ENCODE measurements around the gene HORMAD2. TPM values are rescaled to one million over a fixed set of nuclear protein-coding genes. Genes with fewer than 3 reads are reported as not detected.
A peak's percentile ranks its signal among the peaks of the same experiment; 100 is the strongest.

HORMAD2 gene
- total RNA-seq, 1 donor from 2014 or later: not detected

- H3K4me1 Mint-ChIP-seq (ENCODE audit: low read depth, unreplicated experiment): peaks cover 31% of the 10 kb centered on the region
Measured at GRCh38 chr22:30222321-30222720, 142.1 kb downstream of the HORMAD2 start.

DNA sequence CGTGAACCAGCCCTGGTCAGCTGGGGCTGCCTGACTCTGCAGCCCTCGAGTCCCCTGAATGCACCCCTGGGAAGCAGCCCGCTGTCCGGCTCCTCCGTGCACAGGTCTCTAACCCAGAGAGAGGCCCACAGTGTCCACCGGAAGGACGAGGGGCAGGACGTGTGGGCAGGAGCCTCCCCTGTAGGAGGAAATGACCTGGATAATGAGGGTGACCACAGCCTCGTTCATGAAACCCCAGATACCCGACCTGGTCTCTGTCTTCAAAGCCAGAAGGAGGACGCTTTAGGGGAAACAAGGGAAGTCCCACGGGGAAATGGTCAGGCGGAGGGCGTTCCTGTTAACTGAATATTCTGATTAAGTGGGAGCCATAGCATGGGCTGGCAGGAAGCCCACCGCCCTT is 143.0 kb downstream of the HORMAD2 start:
- Histone ChIP-seq H3K79me2 (ENCODE audit: insufficient read depth, low read length) (no peaks in the 10 kb centered on the region), H3K4me3 (ENCODE audit: insufficient read depth, low read depth, low read length) (no peak overlapping the region), H3K4me1 (ENCODE audit: insufficient read depth, low read length) (peaks cover 30% of the 10 kb centered on the region), H3K4me2 (ENCODE audit: low read length) (peak overlapping the region; percentile 5), H3K9ac (ENCODE audit: low read length) (peak overlapping the region; percentile 67), H2AFZ (ENCODE audit: low read depth, low read length) (peak overlapping the region; percentile 15), H3K27ac (ENCODE audit: low read depth, low read length) (peak overlapping the region; percentile 69), H3K27me3 (ENCODE audit: insufficient read depth, low read length) (no peaks in the 10 kb centered on the region), H4K20me1 (ENCODE audit: insufficient read depth, low read length) (no peaks in the 10 kb centered on the region), H3K36me3 (ENCODE audit: insufficient read depth, low read length) (no peaks in the 10 kb centered on the region), H3K9me3 (ENCODE audit: insufficient read depth, low read depth, low read length) (no peaks in the 10 kb centered on the region)
- FAIRE-seq (no peak), DNase-seq (ENCODE audit: low read depth) (no peak)
- no peak for TF ChIP-seq CTCF (IDR thresholded peaks at IDR 0.05; ENCODE audit: insufficient read depth, low read depth, low read length)
- no peak for TF ChIP-seq EZH2 (IDR thresholded peaks at IDR 0.05; ENCODE audit: insufficient read depth, low read length)
- peaks cover 2% of the 10 kb centered on the region for H3K27me3 Mint-ChIP-seq (ENCODE audit: low read depth, unreplicated experiment)
- peaks cover 38% of the 10 kb centered on the region for H3K4me1 Mint-ChIP-seq (ENCODE audit: low read depth, unreplicated experiment)
- H3K27ac Mint-ChIP-seq (ENCODE audit: unreplicated experiment): no peak overlapping the region
- no peak overlapping the region for H3K4me3 Mint-ChIP-seq (ENCODE audit: unreplicated experiment)
- no peaks in the 10 kb centered on the region for H3K36me3 Mint-ChIP-seq (ENCODE audit: low read depth, unreplicated experiment)
- no peaks in the 10 kb centered on the region for H3K9me3 Mint-ChIP-seq (ENCODE audit: unreplicated experiment)

More at GRCh38 chr22:30222321-30222720, 142.1 kb downstream of the HORMAD2 start:
- Histone ChIP-seq H3K4me2 (ENCODE audit: low read length) (no peak overlapping the region), H3K9me3 (ENCODE audit: insufficient read depth, low read depth, low read length) (no peaks in the 10 kb centered on the region), H3K27ac (ENCODE audit: low read depth, low read length) (no peak overlapping the region), H3K27me3 (ENCODE audit: insufficient read depth, low read length) (no peaks in the 10 kb centered on the region), H3K9ac (ENCODE audit: low read length) (no peak overlapping the region), H2AFZ (ENCODE audit: low read depth, low read length) (no peak overlapping the region), H3K4me1 (ENCODE audit: insufficient read depth, low read length) (peaks cover 29% of the 10 kb centered on the region), H3K36me3 (ENCODE audit: insufficient read depth, low read length) (no peaks in the 10 kb centered on the region), H3K4me3 (ENCODE audit: insufficient read depth, low read depth, low read length) (no peak overlapping the region), H3K79me2 (ENCODE audit: insufficient read depth, low read length) (no peaks in the 10 kb centered on the region), H4K20me1 (ENCODE audit: insufficient read depth, low read length) (no peaks in the 10 kb centered on the region)
- no peak for DNase-seq (ENCODE audit: low read depth)
- Mint-ChIP-seq H3K4me3 (ENCODE audit: unreplicated experiment) (no peak overlapping the region), H3K9me3 (ENCODE audit: unreplicated experiment) (no peaks in the 10 kb centered on the region), H3K27ac (ENCODE audit: unreplicated experiment) (no peak overlapping the region), H3K27me3 (ENCODE audit: low read depth, unreplicated experiment) (peaks cover 2% of the 10 kb centered on the region), H3K36me3 (ENCODE audit: low read depth, unreplicated experiment) (no peaks in the 10 kb centered on the region)
- TF ChIP-seq CTCF (IDR thresholded peaks at IDR 0.05; ENCODE audit: insufficient read depth, low read depth, low read length) (no peak), EZH2 (IDR thresholded peaks at IDR 0.05; ENCODE audit: insufficient read depth, low read length) (no peak)
- FAIRE-seq: no peak

DNA sequence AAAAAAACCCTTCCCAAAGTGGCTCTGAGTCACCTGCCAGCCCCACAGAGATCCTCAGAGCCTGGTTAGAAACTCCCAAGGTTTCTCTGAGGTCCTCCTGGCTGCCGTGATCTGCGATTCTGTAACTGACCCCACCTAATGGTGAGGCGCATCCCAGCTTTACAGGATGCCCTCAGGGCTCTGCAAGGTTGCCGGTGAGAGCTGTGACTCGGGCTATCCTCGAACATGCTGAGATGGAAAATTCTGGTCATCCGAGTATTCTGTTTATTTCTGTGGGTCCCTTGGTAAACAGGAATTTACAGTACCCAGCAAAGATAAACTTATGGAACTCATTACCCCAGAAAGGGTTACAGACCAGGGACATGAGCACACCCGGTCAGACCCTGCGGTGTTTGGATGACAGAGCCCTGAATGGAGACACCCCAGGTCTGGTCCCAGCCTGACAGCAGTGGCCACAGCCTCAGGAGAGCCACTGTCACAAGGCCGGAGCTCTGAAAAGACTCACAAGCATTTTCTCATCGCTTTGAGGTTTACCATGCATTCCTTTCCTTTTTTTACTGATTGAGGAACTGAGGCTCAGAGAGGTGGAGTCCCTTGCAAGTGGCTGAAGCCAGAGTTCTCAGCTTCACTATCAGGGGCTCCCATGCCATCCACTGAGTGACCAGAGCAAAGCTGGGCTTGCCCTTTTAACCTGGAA is 144.0 kb downstream of the HORMAD2 start:
- Histone ChIP-seq H4K20me1 (ENCODE audit: insufficient read depth, low read length) (no peaks in the 10 kb centered on the region), H3K4me2 (ENCODE audit: low read length) (peak overlapping the region; percentile 7), H3K79me2 (ENCODE audit: insufficient read depth, low read length) (no peaks in the 10 kb centered on the region), H2AFZ (ENCODE audit: low read depth, low read length) (no peak overlapping the region), H3K27ac (ENCODE audit: low read depth, low read length) (peak overlapping the region; percentile 69), H3K4me1 (ENCODE audit: insufficient read depth, low read length) (peaks cover 40% of the 10 kb centered on the region), H3K27me3 (ENCODE audit: insufficient read depth, low read length) (no peaks in the 10 kb centered on the region), H3K4me3 (ENCODE audit: insufficient read depth, low read depth, low read length) (no peak overlapping the region), H3K9me3 (ENCODE audit: insufficient read depth, low read depth, low read length) (no peaks in the 10 kb centered on the region), H3K9ac (ENCODE audit: low read length) (peak overlapping the region; percentile 67), H3K36me3 (ENCODE audit: insufficient read depth, low read length) (no peaks in the 10 kb centered on the region)
- peaks cover 2% of the 10 kb centered on the region for H3K27me3 Mint-ChIP-seq (ENCODE audit: low read depth, unreplicated experiment)
- peak overlapping the region; percentile 92 for H3K27ac Mint-ChIP-seq (ENCODE audit: unreplicated experiment)
- peaks cover 42% of the 10 kb centered on the region for H3K4me1 Mint-ChIP-seq (ENCODE audit: low read depth, unreplicated experiment)
- no peaks in the 10 kb centered on the region for H3K36me3 Mint-ChIP-seq (ENCODE audit: low read depth, unreplicated experiment)
- no peak overlapping the region for H3K4me3 Mint-ChIP-seq (ENCODE audit: unreplicated experiment)
- FAIRE-seq (no peak), DNase-seq (ENCODE audit: low read depth) (peak; percentile 68)
- TF ChIP-seq CTCF (IDR thresholded peaks at IDR 0.05; ENCODE audit: insufficient read depth, low read depth, low read length) (no peak), EZH2 (IDR thresholded peaks at IDR 0.05; ENCODE audit: insufficient read depth, low read length) (no peak)
- H3K9me3 Mint-ChIP-seq (ENCODE audit: unreplicated experiment): no peaks in the 10 kb centered on the region
